IMR-90 (cell line): Measurements from ENCODE around the gene WDR70. TPM values are rescaled to one million over a fixed set of nuclear protein-coding genes. Genes with fewer than 3 reads are reported as not detected.

ENCODE experiments used
- ATAC-seq: fragments of 200-7000 bp; cut with Tn5 transposase; 2 replicates; pipeline ENCODE4 v1.9.1; 2020; ENCODE audit warnings: low read depth, mild to moderate bottlenecking, moderate library complexity
- BruUV-seq: library from RNA; stranded (reverse); fragments of 400-500 nt; replicated peaks from 2 replicates; lab custom pipeline; 2021; lab: Mats Ljungman, UMichigan
- CTCF ChIA-PET: fragments of 300-600 bp; formaldehyde crosslinking; extraction: SDS; loops from one replicate; lab custom pipeline; 2021; ENCODE audit warnings: antibody characterized with exemption; lab: Yijun Ruan, JAX
- POLR2A ChIA-PET: fragments of 300-600 bp; sonication (Branson Sonifier 250); formaldehyde crosslinking; loops from one replicate; lab custom pipeline; 2022; ENCODE audit warnings: antibody characterized with exemption; ENCODE audit not compliant: unreplicated experiment; lab: Charles Lee
- DNase-seq: peaks from one replicate; pipeline ENCODE4 v3.0.0; 2013
- H2AFZ ChIP-seq: replicated peaks from 2 replicates; pipeline ENCODE3; 2013; ENCODE audit warnings: low read length, mild to moderate bottlenecking; ENCODE audit not compliant: poor library complexity
- H2AK5ac ChIP-seq: 2 replicates; pipeline ENCODE4 v1.6.1; 2013; ENCODE audit warnings: low read depth, low read length, inconsistent platforms
- H2AK9ac ChIP-seq: replicated peaks from 2 replicates; pipeline ENCODE3; 2013; ENCODE audit warnings: mild to moderate bottlenecking, low read depth, low read length, moderate library complexity; ENCODE audit not compliant: poor library complexity
- H2BK120ac ChIP-seq: 2 replicates; pipeline ENCODE4 v1.6.1; 2013; ENCODE audit warnings: low read depth, low read length, inconsistent platforms
- H2BK15ac ChIP-seq: 3 replicates; pipeline ENCODE4 v1.6.1; 2013; ENCODE audit warnings: low read depth, low read length, inconsistent platforms
- H2BK20ac ChIP-seq: 2 replicates; pipeline ENCODE4 v1.6.1; 2013; ENCODE audit warnings: low read depth, mild to moderate bottlenecking, inconsistent platforms, low read length, moderate library complexity
- H2BK5ac ChIP-seq: 2 replicates; pipeline ENCODE4 v1.6.1; 2013; ENCODE audit warnings: mild to moderate bottlenecking, low read depth, low read length, inconsistent platforms; ENCODE audit not compliant: poor library complexity, severe bottlenecking
- H3K14ac ChIP-seq: replicated peaks from 2 replicates; pipeline ENCODE4 v1.6.1; 2013; ENCODE audit warnings: low read depth, low read length, inconsistent platforms
- H3K18ac ChIP-seq: 2 replicates; pipeline ENCODE4 v1.6.1; 2013; ENCODE audit warnings: low read depth, low read length, control low read depth
- H3K23ac ChIP-seq: 2 replicates; pipeline ENCODE4 v1.6.1; 2013; ENCODE audit warnings: low read depth, low read length, inconsistent platforms
- H3K27ac ChIP-seq: 2 replicates; pipeline ENCODE4 v1.5.1; 2013; ENCODE audit warnings: mild to moderate bottlenecking, control low read depth, low read length; ENCODE audit not compliant: insufficient read depth
- H3K27me3 ChIP-seq: 2 replicates; pipeline ENCODE4 v1.6.1; 2013; ENCODE audit warnings: low read length; ENCODE audit not compliant: control insufficient read depth, insufficient read depth
- H3K36me3 ChIP-seq: 2 replicates; pipeline ENCODE4 v1.6.1; 2013; ENCODE audit warnings: low read length, mixed read lengths; ENCODE audit not compliant: control insufficient read depth, insufficient read depth
- H3K4ac ChIP-seq: 2 replicates; pipeline ENCODE4 v1.6.1; 2013; ENCODE audit warnings: low read depth, low read length, inconsistent platforms
- H3K4me1 ChIP-seq: 2 replicates; pipeline ENCODE4 v1.6.1; 2013; ENCODE audit warnings: low read length, mixed read lengths; ENCODE audit not compliant: control insufficient read depth, insufficient read depth
- H3K4me2 ChIP-seq: 2 replicates; pipeline ENCODE4 v1.6.1; 2013; ENCODE audit warnings: low read depth, mild to moderate bottlenecking, control low read depth, low read length, moderate library complexity
- H3K4me3 ChIP-seq: 2 replicates; pipeline ENCODE4 v1.5.1; 2013; ENCODE audit warnings: low read depth, mild to moderate bottlenecking, control low read depth, low read length, moderate library complexity; ENCODE audit not compliant: insufficient read depth
- H3K56ac ChIP-seq: 2 replicates; pipeline ENCODE4 v1.6.1; 2013; ENCODE audit warnings: low read length, inconsistent platforms; ENCODE audit not compliant: insufficient read depth; ENCODE audit errors: extremely low read depth
- H3K79me1 ChIP-seq, 2 experiments: 2 replicates each; pipeline ENCODE4 v1.6.1; 2013; ENCODE audit warnings: low read length in 2 of 2, inconsistent platforms in 1 of 2, low read depth in 1 of 2
- H3K9ac ChIP-seq: 2 replicates; pipeline ENCODE4 v1.6.1; 2013; ENCODE audit warnings: low read depth, low read length, control low read depth
- H3K9me1 ChIP-seq: 2 replicates; pipeline ENCODE4 v1.6.1; 2013; ENCODE audit warnings: low read length, inconsistent platforms; ENCODE audit not compliant: insufficient read depth
- H3K9me3 ChIP-seq: 2 replicates; pipeline ENCODE4 v1.6.1; 2013; ENCODE audit warnings: low read length; ENCODE audit not compliant: control insufficient read depth, insufficient read depth
- H4K20me1 ChIP-seq: 2 replicates; pipeline ENCODE4 v1.6.1; 2013; ENCODE audit warnings: low read length, inconsistent platforms; ENCODE audit not compliant: insufficient read depth
- H4K5ac ChIP-seq: 2 replicates; pipeline ENCODE4 v1.6.1; 2013; ENCODE audit warnings: mild to moderate bottlenecking, low read depth, low read length, control low read depth
- H4K8ac ChIP-seq, 2 experiments: 2 replicates each; pipeline ENCODE4 v1.6.1; 2013; ENCODE audit warnings: low read depth in 2 of 2, low read length in 2 of 2, control low read depth in 1 of 2, inconsistent platforms in 1 of 2
- H4K91ac ChIP-seq: 2 replicates; pipeline ENCODE4 v1.6.1; 2013; ENCODE audit warnings: low read depth, low read length, inconsistent platforms; ENCODE audit not compliant: insufficient read depth
- BHLHE40 ChIP-seq: fragments of 150-350 bp; IDR thresholded peaks from 2 replicates; pipeline ENCODE4 v1.6.1; 2016; ENCODE audit warnings: mild to moderate bottlenecking, low read depth, low read length
- FOS ChIP-seq: fragments of 150-350 bp; IDR thresholded peaks from 2 replicates; pipeline ENCODE4 v1.6.1; 2016; ENCODE audit warnings: low read depth, low read length
- MAFK ChIP-seq: IDR thresholded peaks from 2 replicates; pipeline ENCODE4 v1.6.1; 2012; ENCODE audit warnings: low read depth, low read length, improper control_type of control experiment
- MAZ ChIP-seq: IDR thresholded peaks from 2 replicates; pipeline ENCODE4 v1.6.1; 2012; ENCODE audit warnings: low read depth, mild to moderate bottlenecking, low read length, improper control_type of control experiment, moderate library complexity, borderline replicate concordance
- MXI1 ChIP-seq: IDR thresholded peaks from 2 replicates; pipeline ENCODE4 v1.6.1; 2012; ENCODE audit warnings: low read depth, mild to moderate bottlenecking, low read length, moderate library complexity, borderline replicate concordance
- NFE2L2 ChIP-seq: fragments of 150-350 bp; IDR thresholded peaks from 2 replicates; pipeline ENCODE4 v1.6.1; 2016; ENCODE audit warnings: low read depth, mild to moderate bottlenecking, low read length
- POLR2A ChIP-seq: IDR thresholded peaks from 2 replicates; pipeline ENCODE4 v1.6.1; 2012; ENCODE audit warnings: mild to moderate bottlenecking, low read depth, low read length
- RAD21 ChIP-seq: IDR thresholded peaks from 2 replicates; pipeline ENCODE4 v1.6.1; 2012; ENCODE audit warnings: low read length, improper control_type of control experiment
- RFX5 ChIP-seq: IDR thresholded peaks from 2 replicates; pipeline ENCODE4 v1.8.0; 2012; ENCODE audit warnings: low read depth, mild to moderate bottlenecking, low read length, moderate library complexity
- SMC3 ChIP-seq: fragments of 150-350 bp; IDR thresholded peaks from 2 replicates; pipeline ENCODE4 v1.6.1; 2016; ENCODE audit warnings: low read depth, mild to moderate bottlenecking, antibody characterized with exemption, low read length, moderate library complexity
- WGBS, 2 experiments: methylation state at CpG; one replicate each; pipeline versions ENCODE4 v1.1.5 to v1.1.7; 2013; ENCODE audit warnings: missing lambda C conversion rate in 2 of 2; ENCODE audit not compliant: insufficient read length in 1 of 2; ENCODE audit errors: extremely low coverage in 2 of 2; 5-methylcytosine and 5-hydroxymethylcytosine counted together
- dilution Hi-C: fragments of 300-500 bp; cut with HindIII; formaldehyde crosslinking; loops from one replicate; pipeline ENCODE4 v1.14.3; 2018; ENCODE audit warnings: low sequenced_read_pairs; ENCODE audit not compliant: unreplicated experiment
- in situ Hi-C: fragments of 300-500 bp; cut with MboI; formaldehyde crosslinking; loops from 3 replicates; pipeline ENCODE4 v1.14.3; 2019; ENCODE audit warnings: low sequenced_read_pairs, inconsistent platforms, mixed read lengths
- intact Hi-C: fragments of 100-400 bp; cut with micrococcal nuclease; formaldehyde crosslinking; loops from 2 replicates; pipeline ENCODE4 v1.10.0; 2022
- polyA plus RNA-seq, 3 experiments: library from polyadenylated mRNA; depleted of rRNA; stranded (reverse); fragments of >200 nt; gene quantifications; 2 replicates each; pipeline ENCODE4 v1.2.3, GENCODE V29; 2012; ENCODE audit warnings: low replicate concordance in 1 of 3
- total RNA-seq: library from RNA; depleted of rRNA; stranded (reverse); fragments of >200 nt; gene quantifications from 2 replicates; pipeline ENCODE4 v1.2.3, GENCODE V29; 2012
- TF ChIP-seq, protein P1 (sequence below): fragments of 150-350 bp; IDR thresholded peaks from 2 replicates; pipeline ENCODE4 v1.6.1; 2016; ENCODE audit warnings: low read depth, mild to moderate bottlenecking, low read length, moderate library complexity, borderline replicate concordance
- TF ChIP-seq, protein P2 (sequence below): conservative IDR thresholded peaks from 2 replicates; pipeline ENCODE4 v1.5.1; 2012; ENCODE audit warnings: mild to moderate bottlenecking, low read depth, low read length, improper control_type of control experiment

WDR70 gene
- total and polyA plus RNA-seq, 2 of the 4 experiments (the other 2 are of a cell fraction): 16.7 to 29.9 TPM

DNA sequence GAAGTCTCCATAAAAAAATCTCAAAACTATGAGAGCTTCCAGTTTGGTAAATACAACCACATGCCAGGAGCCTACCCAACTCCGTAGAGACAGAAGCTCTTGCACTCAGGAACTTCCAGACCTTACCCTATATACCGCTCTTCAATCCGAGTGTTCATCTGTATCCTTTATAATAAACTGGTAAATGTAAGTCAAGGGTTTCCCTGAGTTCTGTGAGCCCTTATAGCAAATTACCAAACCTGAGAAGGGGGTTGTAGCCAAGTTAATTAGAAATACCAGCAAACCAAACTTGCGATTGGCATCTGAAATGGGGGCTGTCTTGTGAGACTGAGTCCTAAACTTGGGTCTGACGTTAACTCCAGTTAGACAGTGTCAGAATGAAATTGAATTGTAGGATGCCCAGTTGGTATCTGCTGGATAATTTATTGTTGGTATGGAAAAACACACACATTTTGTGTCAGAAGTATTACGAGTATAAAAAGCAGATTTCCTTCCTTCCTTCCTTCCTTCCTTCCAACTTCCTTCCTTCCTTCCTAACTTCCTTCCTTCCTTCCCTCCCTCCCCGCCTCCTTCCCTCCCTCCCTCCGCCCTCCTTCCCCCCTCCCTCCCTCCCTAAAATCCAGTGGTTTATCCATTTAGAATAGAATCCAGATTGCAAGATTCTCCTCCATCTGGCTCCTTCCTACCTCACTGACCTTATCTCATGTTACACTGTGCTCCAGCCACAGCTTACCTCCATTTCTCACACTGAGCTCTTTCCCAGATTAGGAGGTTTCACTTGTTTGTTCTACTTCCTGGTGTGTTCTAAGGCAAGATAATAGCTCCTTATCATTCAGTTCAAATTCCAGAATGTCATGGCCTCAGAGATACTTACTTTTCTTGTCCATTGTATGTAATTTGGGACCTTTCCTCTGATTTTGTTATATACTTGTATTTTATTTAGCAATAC, 196.7 kb downstream of the WDR70 start:
- no peak overlapping the region for H4K5ac ChIP-seq
- H4K20me1 ChIP-seq: no peaks in the 10 kb centered on the region; the same call in 1 of the 2 replicates
- no peak overlapping the region for H2AK9ac ChIP-seq
- DNase-seq (no peak), ATAC-seq (no peak)
- H3K4ac ChIP-seq: no peak overlapping the region
- no peak overlapping the region for H2BK15ac ChIP-seq
- H4K8ac ChIP-seq: no peak overlapping the region
- no peak overlapping the region for H3K4me3 ChIP-seq
- no peak overlapping the region for H3K56ac ChIP-seq
- intact Hi-C loops: no loop called here
- no peak overlapping the region for H2BK20ac ChIP-seq
- in situ Hi-C loops: no loop called here
- H3K18ac ChIP-seq: no peak overlapping the region
- H2AFZ ChIP-seq: no peak overlapping the region
- WGBS, 2 experiments: 83% methylated on average over 1 of the region's 8 CpGs; no CpG with 5 or more reads in 1 of the 2 experiments
- no peaks in the 10 kb centered on the region for H3K27me3 ChIP-seq
- H3K23ac ChIP-seq: no peak overlapping the region
- no peak overlapping the region for H3K14ac ChIP-seq
- H3K27ac ChIP-seq: no peak overlapping the region
- H3K9me3 ChIP-seq: no peaks in the 10 kb centered on the region
- no peak overlapping the region for H2BK5ac ChIP-seq
- H3K9me1 ChIP-seq: no peaks in the 10 kb centered on the region
- BruUV-seq: no TSS peak
- 0 out of 4 replicates have a peak, but pooled peaks cover 0 to 5% of the 10 kb centered on the region in 2 experiments for H3K79me1 ChIP-seq
- H3K9ac ChIP-seq: no peak overlapping the region
- no peak overlapping the region for H2AK5ac ChIP-seq
- ChIA-PET POLR2A (interaction anchor here (0.6 kb wide), 1 partner anchor 10 kb away, joined by 3 read pairs; no protein-coding TSS in a partner anchor), CTCF (interaction anchor here (0.5 kb wide), 1 partner anchor 15 kb away, joined by 3 read pairs; no protein-coding TSS in a partner anchor)
- H3K4me2 ChIP-seq: no peak overlapping the region
- H2BK120ac ChIP-seq: no peak overlapping the region
- dilution Hi-C loops: no loop called here
- no peak overlapping the region for H4K91ac ChIP-seq
- TF ChIP-seq RAD21 (no peak), MXI1 (no peak), SMC3 (no peak), BHLHE40 (no peak), POLR2A (no peak), MAFK (no peak), MAZ (no peak), NFE2L2 (no peak), FOS (no peak), RFX5 (no peak)
- TF ChIP-seq, protein P1, sequence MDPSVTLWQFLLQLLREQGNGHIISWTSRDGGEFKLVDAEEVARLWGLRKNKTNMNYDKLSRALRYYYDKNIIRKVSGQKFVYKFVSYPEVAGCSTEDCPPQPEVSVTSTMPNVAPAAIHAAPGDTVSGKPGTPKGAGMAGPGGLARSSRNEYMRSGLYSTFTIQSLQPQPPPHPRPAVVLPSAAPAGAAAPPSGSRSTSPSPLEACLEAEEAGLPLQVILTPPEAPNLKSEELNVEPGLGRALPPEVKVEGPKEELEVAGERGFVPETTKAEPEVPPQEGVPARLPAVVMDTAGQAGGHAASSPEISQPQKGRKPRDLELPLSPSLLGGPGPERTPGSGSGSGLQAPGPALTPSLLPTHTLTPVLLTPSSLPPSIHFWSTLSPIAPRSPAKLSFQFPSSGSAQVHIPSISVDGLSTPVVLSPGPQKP: no peak
- TF ChIP-seq, protein P2, sequence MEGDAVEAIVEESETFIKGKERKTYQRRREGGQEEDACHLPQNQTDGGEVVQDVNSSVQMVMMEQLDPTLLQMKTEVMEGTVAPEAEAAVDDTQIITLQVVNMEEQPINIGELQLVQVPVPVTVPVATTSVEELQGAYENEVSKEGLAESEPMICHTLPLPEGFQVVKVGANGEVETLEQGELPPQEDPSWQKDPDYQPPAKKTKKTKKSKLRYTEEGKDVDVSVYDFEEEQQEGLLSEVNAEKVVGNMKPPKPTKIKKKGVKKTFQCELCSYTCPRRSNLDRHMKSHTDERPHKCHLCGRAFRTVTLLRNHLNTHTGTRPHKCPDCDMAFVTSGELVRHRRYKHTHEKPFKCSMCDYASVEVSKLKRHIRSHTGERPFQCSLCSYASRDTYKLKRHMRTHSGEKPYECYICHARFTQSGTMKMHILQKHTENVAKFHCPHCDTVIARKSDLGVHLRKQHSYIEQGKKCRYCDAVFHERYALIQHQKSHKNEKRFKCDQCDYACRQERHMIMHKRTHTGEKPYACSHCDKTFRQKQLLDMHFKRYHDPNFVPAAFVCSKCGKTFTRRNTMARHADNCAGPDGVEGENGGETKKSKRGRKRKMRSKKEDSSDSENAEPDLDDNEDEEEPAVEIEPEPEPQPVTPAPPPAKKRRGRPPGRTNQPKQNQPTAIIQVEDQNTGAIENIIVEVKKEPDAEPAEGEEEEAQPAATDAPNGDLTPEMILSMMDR: no peak
- no peaks in the 10 kb centered on the region for H3K4me1 ChIP-seq
- no peaks in the 10 kb centered on the region for H3K36me3 ChIP-seq
